Stimulated activated CD4-positive, alpha-beta T cell treated with anti-CD3 and anti-CD28 coated beads, Interleukin-1b, Interleukin-23, amount 100 ng/mL, for 24 hours (primary cell): ENCODE data around the gene VAC14.
"Not testable (repeated sequence)": the region's sequence is repeated elsewhere in the genome, so short reads cannot be mapped to it uniquely, and the experiment has no call there.

Source experiments
- DNase-seq, 4 experiments: peaks; one replicate each; pipeline ENCODE4 v3.0.0-alpha.2; 2020; ENCODE audit warnings: low read depth in 4 of 4, low spot score in 1 of 4

The VAC14 gene

DNA sequence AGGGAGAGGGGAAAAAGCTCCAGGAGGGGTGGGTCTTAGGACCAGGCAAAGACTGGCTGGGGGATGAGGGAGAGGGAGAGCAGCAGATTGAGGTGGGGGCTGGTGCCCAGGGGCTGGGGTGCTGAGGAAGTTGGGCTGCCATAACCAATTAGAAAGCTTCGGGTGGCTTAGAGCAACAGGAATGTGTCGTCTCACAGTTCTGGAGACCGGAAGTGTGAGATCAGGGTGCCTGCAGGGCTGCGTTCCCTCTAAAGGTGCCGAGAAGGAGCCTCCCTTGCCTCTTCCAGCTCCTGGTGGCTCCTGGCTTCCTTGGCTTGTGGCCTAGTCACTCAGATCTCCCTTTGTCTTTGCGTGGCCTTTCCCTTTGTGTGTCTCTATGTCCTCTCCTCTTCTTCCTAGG is 152.4 kb downstream of the VAC14 start:
- no peak for DNase-seq

DNA sequence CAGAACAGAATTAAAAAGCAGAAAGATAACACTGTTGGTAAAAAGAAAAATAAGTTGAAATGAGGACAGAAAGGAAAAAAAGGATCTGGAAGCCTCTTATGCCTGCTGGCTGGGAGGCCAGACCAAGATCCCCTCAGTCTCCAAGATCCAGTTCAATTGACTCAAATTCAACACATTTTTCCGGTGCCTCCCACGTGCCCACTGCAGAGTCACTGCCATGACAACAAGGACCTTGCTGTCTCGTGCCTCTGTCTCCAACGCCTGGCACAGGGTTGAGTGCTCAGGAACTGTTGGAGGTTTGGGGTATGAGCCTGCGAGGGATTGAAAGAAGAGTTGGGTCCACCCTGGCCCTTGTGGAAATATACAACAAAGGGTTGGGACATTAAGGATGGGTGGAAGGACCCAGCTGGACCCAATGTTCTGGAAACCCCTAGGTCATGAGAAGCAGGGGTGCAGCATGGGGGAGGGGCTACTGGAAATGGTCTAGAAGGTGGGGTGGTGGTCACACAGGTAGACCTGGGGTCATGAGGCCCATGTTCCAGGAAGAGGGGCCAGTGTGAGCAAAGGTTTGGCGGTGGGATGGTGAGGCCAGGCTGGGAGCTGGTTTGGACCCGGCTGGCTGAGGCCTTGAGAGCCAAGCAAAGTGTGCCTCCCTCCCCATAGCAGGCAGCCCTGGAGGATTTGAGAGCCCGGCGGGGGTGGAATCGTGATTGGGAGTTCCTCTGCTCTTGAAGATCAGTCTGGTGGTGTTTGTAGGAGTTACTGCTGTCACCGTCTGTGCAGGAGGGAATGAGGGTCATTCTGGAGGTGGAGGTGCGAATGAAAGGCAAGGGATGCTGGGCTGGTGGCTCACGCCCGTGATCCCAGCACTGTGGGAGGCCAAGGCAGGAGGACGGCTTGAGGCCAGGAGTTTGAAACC is 153.3 kb downstream of the VAC14 start:
- no peak for DNase-seq

DNA sequence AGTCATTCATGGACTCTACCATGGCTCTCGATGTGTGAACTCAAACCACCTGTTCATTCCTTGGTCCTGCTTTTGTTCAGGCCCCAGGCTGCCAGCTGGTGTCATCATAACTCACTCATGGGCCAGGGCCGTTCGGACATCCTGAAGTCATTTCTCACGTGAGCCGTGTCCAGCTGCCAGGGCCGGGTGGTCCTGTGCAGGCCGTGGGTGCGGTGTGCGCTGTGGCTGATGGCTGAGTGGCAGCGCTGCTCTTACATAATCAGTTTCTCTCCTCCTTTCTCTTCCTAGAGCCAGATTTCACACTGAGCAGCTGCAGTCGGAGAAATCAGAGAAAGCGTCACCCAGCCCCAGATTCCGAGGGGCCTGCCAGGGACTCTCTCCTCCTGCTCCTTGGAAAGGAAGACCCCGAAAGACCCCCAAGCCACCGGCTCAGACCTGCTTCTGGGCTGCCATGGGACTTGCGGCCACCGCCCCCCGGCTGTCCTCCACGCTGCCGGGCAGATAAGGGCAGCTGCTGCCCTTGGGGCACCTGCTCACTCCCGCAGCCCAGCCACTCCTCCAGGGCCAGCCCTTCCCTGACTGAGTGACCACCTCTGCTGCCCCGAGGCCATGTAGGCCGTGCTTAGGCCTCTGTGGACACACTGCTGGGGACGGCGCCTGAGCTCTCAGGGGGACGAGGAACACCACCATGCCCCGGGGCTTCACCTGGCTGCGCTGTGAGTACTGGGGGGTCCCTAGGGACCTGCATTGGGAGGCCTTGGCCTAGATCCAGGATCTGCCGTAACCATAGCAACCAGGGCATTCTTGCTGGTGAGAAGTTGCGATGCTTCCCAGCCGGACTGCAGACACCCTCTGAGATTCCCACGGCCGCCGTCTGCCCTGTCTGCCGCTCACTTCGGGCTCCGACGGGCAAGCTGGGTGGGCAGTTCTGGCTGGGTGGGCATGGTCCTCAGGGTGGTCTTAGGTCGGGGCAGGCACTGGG is 154.4 kb downstream of the VAC14 start, which contains the start of gene IL34:
Gene IL34 (plus strand): TSS at position 300 of the 982 bp plus-strand sequence. CDS start 389 bp downstream, at position 689.
- no peak for DNase-seq

DNA sequence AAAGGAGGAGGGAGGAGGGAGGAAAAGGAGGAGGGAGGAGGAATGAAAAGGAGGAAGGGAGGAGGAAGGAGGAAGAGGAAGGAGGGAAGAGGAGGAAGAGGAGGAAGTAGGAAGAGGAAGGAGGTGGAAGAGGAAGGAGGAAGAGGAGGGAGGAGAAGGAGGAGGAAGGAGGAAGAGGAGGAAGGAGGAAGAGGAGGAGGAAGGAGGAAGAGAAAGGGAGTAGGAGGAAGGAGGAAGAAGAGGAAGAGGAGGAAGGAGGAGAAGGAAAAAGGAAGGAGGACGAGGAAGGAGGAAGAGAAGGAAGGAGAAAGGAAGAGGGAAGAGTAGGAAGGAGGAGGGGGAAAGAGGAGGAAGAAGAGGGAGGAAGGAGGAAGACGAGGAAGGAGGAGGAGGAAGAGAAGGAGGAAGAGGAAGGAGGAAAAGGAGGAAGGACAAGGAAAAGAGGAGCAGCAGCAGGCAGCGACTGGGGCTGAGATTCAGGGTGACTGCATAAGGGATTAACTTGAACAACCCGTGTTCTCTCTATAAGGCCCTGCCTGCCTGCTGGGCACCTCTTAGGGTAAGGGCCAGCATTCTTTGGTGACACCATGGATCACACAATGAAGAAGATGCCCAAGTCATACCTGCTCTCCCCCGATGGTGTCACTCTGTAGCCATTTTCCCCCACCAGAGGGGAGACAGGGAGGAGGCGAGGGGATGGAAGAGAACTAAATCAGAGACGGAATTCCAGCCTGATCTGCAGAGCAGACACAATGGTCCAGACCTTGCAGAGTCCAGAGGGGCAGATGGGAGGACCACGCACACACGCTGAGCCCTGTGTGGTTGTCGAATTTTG is 156.0 kb downstream of the VAC14 start:
- DNase-seq, result no peak

DNA sequence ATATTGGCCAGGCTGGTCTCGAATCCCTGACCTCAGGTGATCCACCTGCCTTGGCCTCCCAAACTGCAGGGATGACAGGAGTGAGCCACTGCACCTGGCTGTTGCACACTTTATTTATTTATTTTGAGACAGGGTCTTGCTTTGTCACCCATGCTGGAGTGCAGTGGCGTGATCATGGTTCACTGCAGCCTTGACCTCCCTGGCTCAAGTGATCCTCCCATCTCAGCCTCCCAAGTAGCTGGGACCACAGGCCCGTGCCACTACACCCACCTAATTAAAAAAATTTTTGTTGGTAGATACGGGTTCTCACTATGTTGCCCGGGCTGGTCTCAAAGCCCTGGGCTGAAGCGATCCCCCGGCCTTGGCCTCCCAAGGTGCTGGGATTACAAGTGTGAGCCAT is 157.7 kb downstream of the VAC14 start:
- not testable (repeated sequence) for DNase-seq

DNA sequence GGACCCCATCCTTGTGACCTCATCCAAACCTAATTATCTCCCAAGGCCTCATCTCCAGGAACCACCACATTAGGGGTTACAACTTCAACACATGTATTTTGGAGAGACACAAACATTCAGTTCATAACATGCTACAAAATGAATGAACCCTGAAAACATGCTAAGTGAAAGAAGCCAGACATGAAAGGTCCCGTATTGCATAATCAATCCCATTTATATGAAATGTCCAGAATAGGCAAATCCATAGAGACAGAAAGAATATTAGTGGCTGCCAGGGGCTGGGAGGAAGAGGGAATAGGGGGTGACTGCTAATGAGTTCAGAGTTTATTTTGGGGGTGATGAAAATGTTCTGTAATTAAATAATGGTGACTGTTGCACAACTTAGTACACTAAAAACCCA is 158.3 kb downstream of the VAC14 start:
- DNase-seq, result no peak

DNA sequence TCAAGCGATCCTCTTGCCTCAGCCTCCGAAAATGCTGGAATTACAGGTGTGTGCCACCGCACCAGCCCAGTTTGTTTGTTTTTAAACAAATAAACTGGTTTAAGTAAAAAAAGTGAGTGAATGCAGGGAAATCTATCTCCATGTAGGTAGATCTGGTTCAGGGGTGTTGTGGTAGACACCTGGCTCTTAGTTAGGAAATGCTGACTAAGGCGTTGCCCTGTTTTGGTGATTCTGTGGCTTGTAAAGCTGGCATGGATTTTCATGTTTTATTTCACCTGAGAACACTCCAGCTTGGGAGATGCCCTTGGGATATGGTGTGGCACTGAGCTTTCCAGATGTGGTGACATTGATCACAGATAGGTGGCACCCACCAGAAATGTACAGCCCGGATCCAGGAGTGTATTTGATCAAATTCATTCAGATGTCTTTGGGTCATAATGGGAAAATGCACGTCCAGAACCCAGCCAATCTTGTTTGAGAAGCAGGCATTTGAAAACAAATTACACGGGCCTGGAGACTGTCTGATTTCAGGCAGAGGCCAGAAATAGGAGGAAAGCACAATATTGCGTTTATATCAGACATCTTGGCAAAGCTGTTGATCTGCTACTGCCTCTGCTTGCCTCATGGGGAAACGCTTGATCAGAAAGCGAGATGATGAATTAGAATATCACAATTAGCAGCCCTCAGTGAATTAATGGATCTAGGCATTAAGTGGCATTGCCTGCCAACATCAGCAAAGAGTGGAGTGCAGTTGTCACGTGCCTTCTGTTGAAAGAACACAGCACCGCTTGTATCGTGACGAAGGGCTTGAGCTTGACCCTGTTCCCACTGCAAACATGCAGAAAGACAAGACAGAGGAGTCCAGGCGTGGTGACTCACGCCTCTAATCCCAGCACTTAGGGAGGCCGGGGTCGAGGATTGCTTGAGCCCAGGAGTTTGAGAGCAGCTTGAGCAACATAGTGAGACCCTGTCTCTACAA is 161.9 kb downstream of the VAC14 start:
- DNase-seq, result no peak
